ENCODE results near the gene SNAI3. TPM values are rescaled to one million over a fixed set of nuclear protein-coding genes. Genes with fewer than 3 reads are reported as not detected.

SNAI3 gene
- total and polyA plus RNA-seq, 2 experiments from 2014 or later: 10.3 to 19.4 TPM

DNA sequence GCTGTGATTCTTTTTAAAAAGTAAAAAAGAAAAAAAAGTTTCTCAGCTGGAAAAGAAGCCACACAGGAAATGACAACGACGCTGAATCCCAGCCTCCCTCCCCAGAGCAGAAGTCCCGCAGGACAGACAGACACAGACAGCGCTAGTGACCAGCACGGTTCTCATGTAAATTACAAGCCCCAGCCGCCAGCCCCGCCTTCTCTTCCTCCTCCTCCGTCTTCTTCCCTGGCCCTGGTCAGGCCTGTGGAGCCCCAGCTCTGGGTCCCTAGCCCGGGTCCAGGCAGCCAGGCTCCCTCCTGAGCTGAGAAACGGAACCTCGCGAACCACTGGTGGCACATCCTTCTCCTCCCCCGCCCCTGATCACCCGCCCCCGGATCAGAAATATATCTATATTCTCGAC lies 54.9 kb downstream of the SNAI3 start (continued):
- no peak for TF ChIP-seq NANOG (IDR thresholded peaks at IDR 0.05; ENCODE audit: borderline replicate concordance)

DNA sequence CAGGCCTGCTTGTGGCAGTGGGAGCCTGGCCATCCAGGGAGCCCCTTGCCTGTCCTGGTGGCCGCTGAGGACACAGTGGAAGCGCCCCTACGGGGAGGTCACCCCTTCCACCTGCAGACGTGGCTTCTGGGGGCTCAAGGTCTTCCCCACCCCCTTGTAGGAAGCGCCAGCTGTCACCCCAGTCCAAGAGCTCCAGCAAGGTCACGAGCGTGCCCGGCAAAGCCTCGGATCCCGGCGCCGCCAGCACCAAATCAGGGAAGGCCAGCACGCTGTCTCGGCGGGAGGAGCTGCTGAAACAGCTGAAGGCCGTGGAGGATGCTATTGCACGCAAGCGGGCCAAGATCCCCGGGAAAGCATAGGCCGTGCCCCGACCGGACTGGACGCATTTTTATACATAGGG lies 55.4 kb downstream of the SNAI3 start:
- Mint-ChIP-seq H3K27me3 (ENCODE audit: insufficient read depth, low read depth, poor library complexity) (peaks cover 12% of the 10 kb centered on the region), H3K9me3 (no peaks in the 10 kb centered on the region), H3K27ac (no peak overlapping the region), H3K4me3 (no peak overlapping the region), H3K4me1 (peaks cover 25% of the 10 kb centered on the region), H3K36me3 (ENCODE audit: low read depth) (peaks cover 45% of the 10 kb centered on the region)
- 0 out of 2 replicates have a peak, but pooled peaks cover 5% of the 10 kb centered on the region for H4K20me1 ChIP-seq (replicated peaks; ENCODE audit: insufficient read depth)
- TF ChIP-seq, protein P1, sequence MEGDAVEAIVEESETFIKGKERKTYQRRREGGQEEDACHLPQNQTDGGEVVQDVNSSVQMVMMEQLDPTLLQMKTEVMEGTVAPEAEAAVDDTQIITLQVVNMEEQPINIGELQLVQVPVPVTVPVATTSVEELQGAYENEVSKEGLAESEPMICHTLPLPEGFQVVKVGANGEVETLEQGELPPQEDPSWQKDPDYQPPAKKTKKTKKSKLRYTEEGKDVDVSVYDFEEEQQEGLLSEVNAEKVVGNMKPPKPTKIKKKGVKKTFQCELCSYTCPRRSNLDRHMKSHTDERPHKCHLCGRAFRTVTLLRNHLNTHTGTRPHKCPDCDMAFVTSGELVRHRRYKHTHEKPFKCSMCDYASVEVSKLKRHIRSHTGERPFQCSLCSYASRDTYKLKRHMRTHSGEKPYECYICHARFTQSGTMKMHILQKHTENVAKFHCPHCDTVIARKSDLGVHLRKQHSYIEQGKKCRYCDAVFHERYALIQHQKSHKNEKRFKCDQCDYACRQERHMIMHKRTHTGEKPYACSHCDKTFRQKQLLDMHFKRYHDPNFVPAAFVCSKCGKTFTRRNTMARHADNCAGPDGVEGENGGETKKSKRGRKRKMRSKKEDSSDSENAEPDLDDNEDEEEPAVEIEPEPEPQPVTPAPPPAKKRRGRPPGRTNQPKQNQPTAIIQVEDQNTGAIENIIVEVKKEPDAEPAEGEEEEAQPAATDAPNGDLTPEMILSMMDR (conservative IDR thresholded peaks at IDR 0.05; ENCODE audit: low read depth in 2 of 2): no peak
- TF ChIP-seq, protein P2, sequence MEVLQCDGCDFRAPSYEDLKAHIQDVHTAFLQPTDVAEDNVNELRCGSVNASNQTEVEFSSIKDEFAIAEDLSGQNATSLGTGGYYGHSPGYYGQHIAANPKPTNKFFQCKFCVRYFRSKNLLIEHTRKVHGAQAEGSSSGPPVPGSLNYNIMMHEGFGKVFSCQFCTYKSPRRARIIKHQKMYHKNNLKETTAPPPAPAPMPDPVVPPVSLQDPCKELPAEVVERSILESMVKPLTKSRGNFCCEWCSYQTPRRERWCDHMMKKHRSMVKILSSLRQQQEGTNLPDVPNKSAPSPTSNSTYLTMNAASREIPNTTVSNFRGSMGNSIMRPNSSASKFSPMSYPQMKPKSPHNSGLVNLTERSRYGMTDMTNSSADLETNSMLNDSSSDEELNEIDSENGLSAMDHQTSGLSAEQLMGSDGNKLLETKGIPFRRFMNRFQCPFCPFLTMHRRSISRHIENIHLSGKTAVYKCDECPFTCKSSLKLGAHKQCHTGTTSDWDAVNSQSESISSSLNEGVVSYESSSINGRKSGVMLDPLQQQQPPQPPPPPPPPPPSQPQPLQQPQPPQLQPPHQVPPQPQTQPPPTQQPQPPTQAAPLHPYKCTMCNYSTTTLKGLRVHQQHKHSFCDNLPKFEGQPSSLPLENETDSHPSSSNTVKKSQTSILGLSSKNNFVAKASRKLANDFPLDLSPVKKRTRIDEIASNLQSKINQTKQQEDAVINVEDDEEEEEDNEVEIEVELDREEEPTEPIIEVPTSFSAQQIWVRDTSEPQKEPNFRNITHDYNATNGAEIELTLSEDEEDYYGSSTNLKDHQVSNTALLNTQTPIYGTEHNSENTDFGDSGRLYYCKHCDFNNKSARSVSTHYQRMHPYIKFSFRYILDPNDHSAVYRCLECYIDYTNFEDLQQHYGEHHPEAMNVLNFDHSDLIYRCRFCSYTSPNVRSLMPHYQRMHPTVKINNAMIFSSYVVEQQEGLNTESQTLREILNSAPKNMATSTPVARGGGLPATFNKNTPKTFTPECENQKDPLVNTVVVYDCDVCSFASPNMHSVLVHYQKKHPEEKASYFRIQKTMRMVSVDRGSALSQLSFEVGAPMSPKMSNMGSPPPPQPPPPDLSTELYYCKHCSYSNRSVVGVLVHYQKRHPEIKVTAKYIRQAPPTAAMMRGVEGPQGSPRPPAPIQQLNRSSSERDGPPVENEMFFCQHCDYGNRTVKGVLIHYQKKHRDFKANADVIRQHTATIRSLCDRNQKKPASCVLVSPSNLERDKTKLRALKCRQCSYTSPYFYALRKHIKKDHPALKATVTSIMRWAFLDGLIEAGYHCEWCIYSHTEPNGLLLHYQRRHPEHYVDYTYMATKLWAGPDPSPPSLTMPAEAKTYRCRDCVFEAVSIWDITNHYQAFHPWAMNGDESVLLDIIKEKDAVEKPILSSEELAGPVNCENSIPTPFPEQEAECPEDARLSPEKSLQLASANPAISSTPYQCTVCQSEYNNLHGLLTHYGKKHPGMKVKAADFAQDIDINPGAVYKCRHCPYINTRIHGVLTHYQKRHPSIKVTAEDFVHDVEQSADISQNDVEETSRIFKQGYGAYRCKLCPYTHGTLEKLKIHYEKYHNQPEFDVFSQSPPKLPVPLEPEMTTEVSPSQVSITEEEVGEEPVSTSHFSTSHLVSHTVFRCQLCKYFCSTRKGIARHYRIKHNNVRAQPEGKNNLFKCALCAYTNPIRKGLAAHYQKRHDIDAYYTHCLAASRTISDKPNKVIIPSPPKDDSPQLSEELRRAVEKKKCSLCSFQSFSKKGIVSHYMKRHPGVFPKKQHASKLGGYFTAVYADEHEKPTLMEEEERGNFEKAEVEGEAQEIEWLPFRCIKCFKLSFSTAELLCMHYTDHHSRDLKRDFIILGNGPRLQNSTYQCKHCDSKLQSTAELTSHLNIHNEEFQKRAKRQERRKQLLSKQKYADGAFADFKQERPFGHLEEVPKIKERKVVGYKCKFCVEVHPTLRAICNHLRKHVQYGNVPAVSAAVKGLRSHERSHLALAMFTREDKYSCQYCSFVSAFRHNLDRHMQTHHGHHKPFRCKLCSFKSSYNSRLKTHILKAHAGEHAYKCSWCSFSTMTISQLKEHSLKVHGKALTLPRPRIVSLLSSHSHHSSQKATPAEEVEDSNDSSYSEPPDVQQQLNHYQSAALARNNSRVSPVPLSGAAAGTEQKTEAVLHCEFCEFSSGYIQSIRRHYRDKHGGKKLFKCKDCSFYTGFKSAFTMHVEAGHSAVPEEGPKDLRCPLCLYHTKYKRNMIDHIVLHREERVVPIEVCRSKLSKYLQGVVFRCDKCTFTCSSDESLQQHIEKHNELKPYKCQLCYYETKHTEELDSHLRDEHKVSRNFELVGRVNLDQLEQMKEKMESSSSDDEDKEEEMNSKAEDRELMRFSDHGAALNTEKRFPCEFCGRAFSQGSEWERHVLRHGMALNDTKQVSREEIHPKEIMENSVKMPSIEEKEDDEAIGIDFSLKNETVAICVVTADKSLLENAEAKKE (CRISPR knock-in tag; IDR thresholded peaks at IDR 0.05): no peak
- no peak for TF ChIP-seq ZNF114 (CRISPR knock-in tag; IDR thresholded peaks at IDR 0.05)
- no peak for TF ChIP-seq ZNF331 (CRISPR knock-in tag; IDR thresholded peaks at IDR 0.05; ENCODE audit: low read depth)
- TF ChIP-seq, protein P3, sequence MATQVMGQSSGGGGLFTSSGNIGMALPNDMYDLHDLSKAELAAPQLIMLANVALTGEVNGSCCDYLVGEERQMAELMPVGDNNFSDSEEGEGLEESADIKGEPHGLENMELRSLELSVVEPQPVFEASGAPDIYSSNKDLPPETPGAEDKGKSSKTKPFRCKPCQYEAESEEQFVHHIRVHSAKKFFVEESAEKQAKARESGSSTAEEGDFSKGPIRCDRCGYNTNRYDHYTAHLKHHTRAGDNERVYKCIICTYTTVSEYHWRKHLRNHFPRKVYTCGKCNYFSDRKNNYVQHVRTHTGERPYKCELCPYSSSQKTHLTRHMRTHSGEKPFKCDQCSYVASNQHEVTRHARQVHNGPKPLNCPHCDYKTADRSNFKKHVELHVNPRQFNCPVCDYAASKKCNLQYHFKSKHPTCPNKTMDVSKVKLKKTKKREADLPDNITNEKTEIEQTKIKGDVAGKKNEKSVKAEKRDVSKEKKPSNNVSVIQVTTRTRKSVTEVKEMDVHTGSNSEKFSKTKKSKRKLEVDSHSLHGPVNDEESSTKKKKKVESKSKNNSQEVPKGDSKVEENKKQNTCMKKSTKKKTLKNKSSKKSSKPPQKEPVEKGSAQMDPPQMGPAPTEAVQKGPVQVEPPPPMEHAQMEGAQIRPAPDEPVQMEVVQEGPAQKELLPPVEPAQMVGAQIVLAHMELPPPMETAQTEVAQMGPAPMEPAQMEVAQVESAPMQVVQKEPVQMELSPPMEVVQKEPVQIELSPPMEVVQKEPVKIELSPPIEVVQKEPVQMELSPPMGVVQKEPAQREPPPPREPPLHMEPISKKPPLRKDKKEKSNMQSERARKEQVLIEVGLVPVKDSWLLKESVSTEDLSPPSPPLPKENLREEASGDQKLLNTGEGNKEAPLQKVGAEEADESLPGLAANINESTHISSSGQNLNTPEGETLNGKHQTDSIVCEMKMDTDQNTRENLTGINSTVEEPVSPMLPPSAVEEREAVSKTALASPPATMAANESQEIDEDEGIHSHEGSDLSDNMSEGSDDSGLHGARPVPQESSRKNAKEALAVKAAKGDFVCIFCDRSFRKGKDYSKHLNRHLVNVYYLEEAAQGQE (IDR thresholded peaks at IDR 0.05; ENCODE audit: unreplicated experiment): no peak
- no peak for TF ChIP-seq CREB1 (CRISPR knock-in tag; IDR thresholded peaks at IDR 0.05; ENCODE audit: low read depth)
- no peaks in the 10 kb centered on the region for H3K9me2 ChIP-seq (ENCODE audit: insufficient read depth)
- H2AFZ ChIP-seq: no peak overlapping the region
- H3F3A ChIP-seq (replicated peaks; ENCODE audit: low read depth): peaks cover 9% of the 10 kb centered on the region; the same call in 1 of the 2 replicates
- ATAC-seq (no peak), DNase-seq (ENCODE audit: low spot score) (no peak)
- peaks cover 10% of the 10 kb centered on the region; the same call in 1 of the 2 replicates for H3K4me1 ChIP-seq (ENCODE audit: insufficient read depth)
- H3K4me3 ChIP-seq: no peak overlapping the region
- peaks cover 13% of the 10 kb centered on the region; the same call in 1 of the 2 replicates for H3K36me3 ChIP-seq (ENCODE audit: insufficient read depth)
- no peak overlapping the region for H3K27ac ChIP-seq (ENCODE audit: low read depth)
- H3K27me3 ChIP-seq (ENCODE audit: insufficient read depth): no peaks in the 10 kb centered on the region; the same call in 1 of the 2 replicates
- H3K4me2 ChIP-seq: no peak overlapping the region
- H3K79me2 ChIP-seq (replicated peaks; ENCODE audit: insufficient read depth): no peaks in the 10 kb centered on the region

Measured in GM23338 (cell line).